Measurements from ENCODE around the gene EXOC3L4. TPM values are rescaled to one million over a fixed set of nuclear protein-coding genes. Genes with fewer than 3 reads are reported as not detected.

Gene EXOC3L4
- polyA plus RNA-seq, 1 donor from 2014 or later: not detected

DNA sequence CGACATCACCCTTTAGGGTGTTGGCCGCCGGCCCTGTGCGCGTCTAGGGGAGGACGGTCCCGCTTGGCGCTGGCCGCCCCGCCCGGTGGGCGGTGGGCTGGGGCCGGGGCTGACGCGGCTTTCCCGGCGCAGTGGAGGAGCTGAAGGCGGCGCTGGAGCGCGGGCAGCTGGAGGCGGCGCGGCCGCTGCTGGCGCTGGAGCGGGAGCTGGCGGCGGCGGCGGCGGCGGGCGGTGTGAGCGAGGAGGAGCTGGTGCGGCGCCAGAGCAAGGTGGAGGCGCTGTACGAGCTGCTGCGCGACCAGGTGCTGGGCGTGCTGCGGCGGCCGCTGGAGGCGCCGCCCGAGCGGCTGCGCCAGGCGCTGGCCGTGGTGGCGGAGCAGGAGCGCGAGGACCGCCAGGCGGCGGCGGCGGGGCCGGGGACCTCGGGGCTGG lies 32.4 kb downstream of the EXOC3L4 start:
- no peaks in the 10 kb centered on the region for H3K9me2 ChIP-seq (ENCODE audit: insufficient read depth, low read length)
- H3F3A ChIP-seq (ENCODE audit: insufficient read depth, low read length, poor library complexity, severe bottlenecking): no peaks in the 10 kb centered on the region
- peak overlapping the region; percentile 55 for H3K4me3 ChIP-seq (ENCODE audit: low read length)
- H4K20me1 ChIP-seq (ENCODE audit: insufficient read depth): no peaks in the 10 kb centered on the region
- peaks cover 15% of the 10 kb centered on the region for H3K27me3 ChIP-seq (ENCODE audit: insufficient read depth, low read depth, low read length)
- H3K9ac ChIP-seq (ENCODE audit: low read length): peak overlapping the region; percentile 41
- H3K27ac ChIP-seq (ENCODE audit: low read length): no peak overlapping the region
- H2AFZ ChIP-seq (ENCODE audit: low read depth, low read length): no peak overlapping the region
- H3K4me2 ChIP-seq (ENCODE audit: low read length): no peak overlapping the region
- H3K9me3 ChIP-seq (ENCODE audit: low read length): no peaks in the 10 kb centered on the region
- H3K36me3 ChIP-seq (ENCODE audit: insufficient read depth, low read length): no peaks in the 10 kb centered on the region
- TF ChIP-seq, protein P1, sequence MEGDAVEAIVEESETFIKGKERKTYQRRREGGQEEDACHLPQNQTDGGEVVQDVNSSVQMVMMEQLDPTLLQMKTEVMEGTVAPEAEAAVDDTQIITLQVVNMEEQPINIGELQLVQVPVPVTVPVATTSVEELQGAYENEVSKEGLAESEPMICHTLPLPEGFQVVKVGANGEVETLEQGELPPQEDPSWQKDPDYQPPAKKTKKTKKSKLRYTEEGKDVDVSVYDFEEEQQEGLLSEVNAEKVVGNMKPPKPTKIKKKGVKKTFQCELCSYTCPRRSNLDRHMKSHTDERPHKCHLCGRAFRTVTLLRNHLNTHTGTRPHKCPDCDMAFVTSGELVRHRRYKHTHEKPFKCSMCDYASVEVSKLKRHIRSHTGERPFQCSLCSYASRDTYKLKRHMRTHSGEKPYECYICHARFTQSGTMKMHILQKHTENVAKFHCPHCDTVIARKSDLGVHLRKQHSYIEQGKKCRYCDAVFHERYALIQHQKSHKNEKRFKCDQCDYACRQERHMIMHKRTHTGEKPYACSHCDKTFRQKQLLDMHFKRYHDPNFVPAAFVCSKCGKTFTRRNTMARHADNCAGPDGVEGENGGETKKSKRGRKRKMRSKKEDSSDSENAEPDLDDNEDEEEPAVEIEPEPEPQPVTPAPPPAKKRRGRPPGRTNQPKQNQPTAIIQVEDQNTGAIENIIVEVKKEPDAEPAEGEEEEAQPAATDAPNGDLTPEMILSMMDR (IDR thresholded peaks at IDR 0.05; ENCODE audit: poor library complexity, severe bottlenecking): peak; percentile 67
- TF ChIP-seq TAF1 (IDR thresholded peaks at IDR 0.05; ENCODE audit: low read depth): peak; percentile 28
- TF ChIP-seq MXI1 (conservative IDR thresholded peaks at IDR 0.05; ENCODE audit: poor library complexity, severe bottlenecking): peak; percentile 8
- TF ChIP-seq SMC3 (conservative IDR thresholded peaks at IDR 0.05; ENCODE audit: poor library complexity): peak; percentile 24
- TF ChIP-seq EZH2 (IDR thresholded peaks at IDR 0.05; ENCODE audit: borderline replicate concordance, insufficient read depth, low read length, poor library complexity, severe bottlenecking): no peak
- TF ChIP-seq RAD21 (conservative IDR thresholded peaks at IDR 0.05): peak; percentile 44
- TF ChIP-seq EP300 (conservative IDR thresholded peaks at IDR 0.05; ENCODE audit: poor library complexity, severe bottlenecking): no peak
- TF ChIP-seq, protein P2, sequence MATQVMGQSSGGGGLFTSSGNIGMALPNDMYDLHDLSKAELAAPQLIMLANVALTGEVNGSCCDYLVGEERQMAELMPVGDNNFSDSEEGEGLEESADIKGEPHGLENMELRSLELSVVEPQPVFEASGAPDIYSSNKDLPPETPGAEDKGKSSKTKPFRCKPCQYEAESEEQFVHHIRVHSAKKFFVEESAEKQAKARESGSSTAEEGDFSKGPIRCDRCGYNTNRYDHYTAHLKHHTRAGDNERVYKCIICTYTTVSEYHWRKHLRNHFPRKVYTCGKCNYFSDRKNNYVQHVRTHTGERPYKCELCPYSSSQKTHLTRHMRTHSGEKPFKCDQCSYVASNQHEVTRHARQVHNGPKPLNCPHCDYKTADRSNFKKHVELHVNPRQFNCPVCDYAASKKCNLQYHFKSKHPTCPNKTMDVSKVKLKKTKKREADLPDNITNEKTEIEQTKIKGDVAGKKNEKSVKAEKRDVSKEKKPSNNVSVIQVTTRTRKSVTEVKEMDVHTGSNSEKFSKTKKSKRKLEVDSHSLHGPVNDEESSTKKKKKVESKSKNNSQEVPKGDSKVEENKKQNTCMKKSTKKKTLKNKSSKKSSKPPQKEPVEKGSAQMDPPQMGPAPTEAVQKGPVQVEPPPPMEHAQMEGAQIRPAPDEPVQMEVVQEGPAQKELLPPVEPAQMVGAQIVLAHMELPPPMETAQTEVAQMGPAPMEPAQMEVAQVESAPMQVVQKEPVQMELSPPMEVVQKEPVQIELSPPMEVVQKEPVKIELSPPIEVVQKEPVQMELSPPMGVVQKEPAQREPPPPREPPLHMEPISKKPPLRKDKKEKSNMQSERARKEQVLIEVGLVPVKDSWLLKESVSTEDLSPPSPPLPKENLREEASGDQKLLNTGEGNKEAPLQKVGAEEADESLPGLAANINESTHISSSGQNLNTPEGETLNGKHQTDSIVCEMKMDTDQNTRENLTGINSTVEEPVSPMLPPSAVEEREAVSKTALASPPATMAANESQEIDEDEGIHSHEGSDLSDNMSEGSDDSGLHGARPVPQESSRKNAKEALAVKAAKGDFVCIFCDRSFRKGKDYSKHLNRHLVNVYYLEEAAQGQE (IDR thresholded peaks at IDR 0.05; ENCODE audit: borderline replicate concordance): peak; percentile 37
- peak; percentile 54 for TF ChIP-seq POLR2AphosphoS5 (IDR thresholded peaks at IDR 0.05)
- no peaks in the 10 kb centered on the region for H3K79me2 ChIP-seq (replicated peaks; ENCODE audit: insufficient read depth, low read length)

DNA sequence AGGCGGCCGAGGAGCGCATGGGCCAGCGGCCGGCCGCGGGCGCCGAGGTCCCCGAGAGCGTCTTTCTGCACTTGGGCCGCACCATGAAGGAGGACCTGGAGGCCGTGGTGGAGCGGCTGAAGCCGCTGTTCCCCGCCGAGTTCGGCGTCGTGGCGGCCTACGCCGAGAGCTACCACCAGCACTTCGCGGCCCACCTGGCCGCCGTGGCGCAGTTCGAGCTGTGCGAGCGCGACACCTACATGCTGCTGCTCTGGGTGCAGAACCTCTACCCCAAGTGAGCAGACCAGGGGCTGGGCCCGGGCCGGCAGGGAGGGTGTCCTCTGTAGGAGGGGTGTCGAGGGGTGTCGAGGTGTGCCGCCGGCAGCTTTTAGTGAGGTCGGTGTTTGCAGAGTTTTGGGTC lies 32.8 kb downstream of the EXOC3L4 start:
- Histone ChIP-seq H3K4me2 (ENCODE audit: low read length) (no peak overlapping the region), H2AFZ (ENCODE audit: low read depth, low read length) (no peak overlapping the region), H3F3A (ENCODE audit: insufficient read depth, low read length, poor library complexity, severe bottlenecking) (no peaks in the 10 kb centered on the region), H3K9ac (ENCODE audit: low read length) (no peak overlapping the region), H3K4me3 (ENCODE audit: low read length) (peak overlapping the region; percentile 53), H3K27me3 (ENCODE audit: insufficient read depth, low read depth, low read length) (peaks cover 15% of the 10 kb centered on the region), H4K20me1 (ENCODE audit: insufficient read depth) (no peaks in the 10 kb centered on the region), H3K36me3 (ENCODE audit: insufficient read depth, low read length) (no peaks in the 10 kb centered on the region), H3K9me2 (ENCODE audit: insufficient read depth, low read length) (no peaks in the 10 kb centered on the region), H3K9me3 (ENCODE audit: low read length) (no peaks in the 10 kb centered on the region), H3K27ac (ENCODE audit: low read length) (no peak overlapping the region), H3K79me2 (replicated peaks; ENCODE audit: insufficient read depth, low read length) (no peaks in the 10 kb centered on the region)
- TF ChIP-seq MXI1 (conservative IDR thresholded peaks at IDR 0.05; ENCODE audit: poor library complexity, severe bottlenecking): peak; percentile 1
- TF ChIP-seq SMC3 (conservative IDR thresholded peaks at IDR 0.05; ENCODE audit: poor library complexity): no peak

Data from neural cell (in vitro differentiated cells).